ENCODE data around the gene OR5AU1.

DNA sequence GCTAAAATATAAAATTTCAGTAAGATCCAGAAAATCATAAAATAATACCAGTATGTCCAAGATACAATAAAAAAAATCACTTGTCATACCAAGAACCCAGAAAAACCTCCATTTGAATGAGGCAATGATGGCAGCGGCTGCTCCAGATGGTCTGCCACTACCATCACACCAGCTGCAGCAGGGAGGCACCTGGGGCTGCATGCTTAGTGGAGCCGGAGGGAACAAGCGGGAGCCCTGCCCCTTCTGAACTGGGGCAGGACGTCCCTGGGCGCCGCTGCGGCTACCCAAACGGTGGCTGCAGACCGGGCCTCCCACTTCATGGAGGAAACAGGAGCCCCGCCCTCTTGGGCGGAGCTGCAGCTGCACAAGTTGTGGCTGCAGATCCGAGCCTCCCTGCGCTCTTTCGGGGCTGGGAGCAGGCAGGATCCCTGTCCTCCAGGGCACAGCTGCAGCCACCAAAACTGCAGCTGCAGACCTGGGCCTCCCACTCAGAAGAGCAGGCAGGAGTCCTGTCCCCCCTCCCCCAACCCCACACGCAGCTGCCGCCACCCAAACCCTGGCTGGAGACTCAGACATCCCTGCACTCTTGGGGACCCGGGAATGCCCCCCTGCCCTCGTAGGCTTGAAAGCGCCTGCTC, 36.1 kb upstream of the OR5AU1 start:
- TF ChIP-seq, protein P1, sequence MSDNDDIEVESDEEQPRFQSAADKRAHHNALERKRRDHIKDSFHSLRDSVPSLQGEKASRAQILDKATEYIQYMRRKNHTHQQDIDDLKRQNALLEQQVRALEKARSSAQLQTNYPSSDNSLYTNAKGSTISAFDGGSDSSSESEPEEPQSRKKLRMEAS (IDR thresholded peaks at IDR 0.05) = peak; percentile 42; the same call in 1 of the 2 replicates
- TF ChIP-seq EP300 (IDR thresholded peaks at IDR 0.05; ENCODE audit: borderline replicate concordance) = no peak
- no peak for TF ChIP-seq EGR1 (IDR thresholded peaks at IDR 0.05)
- TF ChIP-seq, protein P2, sequence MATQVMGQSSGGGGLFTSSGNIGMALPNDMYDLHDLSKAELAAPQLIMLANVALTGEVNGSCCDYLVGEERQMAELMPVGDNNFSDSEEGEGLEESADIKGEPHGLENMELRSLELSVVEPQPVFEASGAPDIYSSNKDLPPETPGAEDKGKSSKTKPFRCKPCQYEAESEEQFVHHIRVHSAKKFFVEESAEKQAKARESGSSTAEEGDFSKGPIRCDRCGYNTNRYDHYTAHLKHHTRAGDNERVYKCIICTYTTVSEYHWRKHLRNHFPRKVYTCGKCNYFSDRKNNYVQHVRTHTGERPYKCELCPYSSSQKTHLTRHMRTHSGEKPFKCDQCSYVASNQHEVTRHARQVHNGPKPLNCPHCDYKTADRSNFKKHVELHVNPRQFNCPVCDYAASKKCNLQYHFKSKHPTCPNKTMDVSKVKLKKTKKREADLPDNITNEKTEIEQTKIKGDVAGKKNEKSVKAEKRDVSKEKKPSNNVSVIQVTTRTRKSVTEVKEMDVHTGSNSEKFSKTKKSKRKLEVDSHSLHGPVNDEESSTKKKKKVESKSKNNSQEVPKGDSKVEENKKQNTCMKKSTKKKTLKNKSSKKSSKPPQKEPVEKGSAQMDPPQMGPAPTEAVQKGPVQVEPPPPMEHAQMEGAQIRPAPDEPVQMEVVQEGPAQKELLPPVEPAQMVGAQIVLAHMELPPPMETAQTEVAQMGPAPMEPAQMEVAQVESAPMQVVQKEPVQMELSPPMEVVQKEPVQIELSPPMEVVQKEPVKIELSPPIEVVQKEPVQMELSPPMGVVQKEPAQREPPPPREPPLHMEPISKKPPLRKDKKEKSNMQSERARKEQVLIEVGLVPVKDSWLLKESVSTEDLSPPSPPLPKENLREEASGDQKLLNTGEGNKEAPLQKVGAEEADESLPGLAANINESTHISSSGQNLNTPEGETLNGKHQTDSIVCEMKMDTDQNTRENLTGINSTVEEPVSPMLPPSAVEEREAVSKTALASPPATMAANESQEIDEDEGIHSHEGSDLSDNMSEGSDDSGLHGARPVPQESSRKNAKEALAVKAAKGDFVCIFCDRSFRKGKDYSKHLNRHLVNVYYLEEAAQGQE (IDR thresholded peaks at IDR 0.05; ENCODE audit: low read depth) = no peak
- no peak for TF ChIP-seq NFIC (IDR thresholded peaks at IDR 0.05)
- TF ChIP-seq ZBTB7A (IDR thresholded peaks at IDR 0.05; ENCODE audit: low read depth) = no peak
- TF ChIP-seq YY1 (IDR thresholded peaks at IDR 0.05; ENCODE audit: low read depth) = no peak; the same call in 1 of the 2 replicates
- peak; percentile 4; the same call in 1 of the 2 replicates for TF ChIP-seq RAD21 (IDR thresholded peaks at IDR 0.05; ENCODE audit: low read depth)
- TF ChIP-seq, protein P3, sequence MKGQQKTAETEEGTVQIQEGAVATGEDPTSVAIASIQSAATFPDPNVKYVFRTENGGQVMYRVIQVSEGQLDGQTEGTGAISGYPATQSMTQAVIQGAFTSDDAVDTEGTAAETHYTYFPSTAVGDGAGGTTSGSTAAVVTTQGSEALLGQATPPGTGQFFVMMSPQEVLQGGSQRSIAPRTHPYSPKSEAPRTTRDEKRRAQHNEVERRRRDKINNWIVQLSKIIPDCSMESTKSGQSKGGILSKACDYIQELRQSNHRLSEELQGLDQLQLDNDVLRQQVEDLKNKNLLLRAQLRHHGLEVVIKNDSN (IDR thresholded peaks at IDR 0.05) = no peak
- no peak for TF ChIP-seq TEAD4 (IDR thresholded peaks at IDR 0.05)
- no peak for TF ChIP-seq TAF1 (IDR thresholded peaks at IDR 0.05; ENCODE audit: low read depth)
- no peak for TF ChIP-seq CEBPB (IDR thresholded peaks at IDR 0.05)
